Measurements from ENCODE around the gene ARHGAP30.

The ARHGAP30 gene

DNA sequence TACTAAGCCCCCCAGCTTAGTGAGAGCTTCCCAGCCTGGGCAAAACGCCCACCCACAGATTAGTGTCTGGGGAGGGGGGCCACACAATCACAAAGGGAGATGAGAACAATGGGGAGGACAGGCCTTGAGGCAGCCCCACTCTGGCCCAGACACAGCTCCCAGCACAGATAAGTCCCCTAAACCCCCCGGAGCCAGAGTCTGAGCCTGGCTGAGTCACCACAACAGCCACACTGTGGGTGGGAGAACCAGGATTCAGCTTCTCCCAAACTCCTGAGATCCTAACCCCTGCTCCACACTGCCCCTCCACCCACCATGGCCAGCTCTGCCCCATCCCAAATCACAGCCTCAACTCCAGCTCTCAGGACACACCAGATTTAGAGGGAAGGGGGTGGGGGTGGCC lies 15.5 kb upstream of the ARHGAP30 start:
- Histone ChIP-seq H2AFZ (ENCODE audit: low read length) (no peak overlapping the region), H4K20me1 (ENCODE audit: insufficient read depth, low read length) (no peaks in the 10 kb centered on the region)

DNA sequence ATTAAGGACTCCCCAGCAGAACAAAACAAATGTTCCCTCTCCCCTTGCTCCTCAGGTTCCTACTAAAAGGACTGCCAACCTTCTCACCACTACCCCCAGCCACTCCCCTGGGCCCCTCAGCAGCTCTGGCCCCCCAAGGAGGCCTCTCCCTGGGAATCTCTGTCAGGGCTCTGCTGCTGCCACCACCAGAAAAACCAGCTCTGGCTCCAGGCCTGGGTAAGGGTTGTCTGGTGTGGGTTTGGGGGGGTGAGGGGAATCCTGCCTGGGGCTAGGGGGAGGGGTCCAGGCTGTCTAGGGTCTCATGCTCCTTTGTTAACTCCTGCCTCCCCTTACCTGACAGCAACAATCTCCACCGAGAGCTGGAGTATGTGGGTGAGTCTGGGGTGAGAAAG lies 14.9 kb upstream of the ARHGAP30 start:
- Histone ChIP-seq H3K9ac (ENCODE audit: low read length) (no peak overlapping the region), H3F3A (ENCODE audit: insufficient read depth, low read length) (no peaks in the 10 kb centered on the region), H4K20me1 (ENCODE audit: insufficient read depth, low read length) (no peaks in the 10 kb centered on the region), H3K4me1 (ENCODE audit: insufficient read depth, low read length, severe bottlenecking) (no peaks in the 10 kb centered on the region), H3K9me2 (ENCODE audit: low read depth, low read length) (no peaks in the 10 kb centered on the region), H3K9me3 (ENCODE audit: low read length) (no peaks in the 10 kb centered on the region), H3K27ac (ENCODE audit: low read depth, low read length, poor library complexity, severe bottlenecking) (no peak overlapping the region), H3K27me3 (ENCODE audit: insufficient read depth, low read length) (no peaks in the 10 kb centered on the region; the same call in 1 of the 2 replicates), H3K4me3 (ENCODE audit: low read depth, low read length, poor library complexity, severe bottlenecking) (no peak overlapping the region), H3K79me2 (ENCODE audit: insufficient read depth, low read length) (no peaks in the 10 kb centered on the region), H3K36me3 (ENCODE audit: insufficient read depth, low read length) (no peaks in the 10 kb centered on the region), H2AFZ (ENCODE audit: low read length) (no peak overlapping the region), H3K4me2 (ENCODE audit: low read length) (no peak overlapping the region)
- TF ChIP-seq CTCF (IDR thresholded peaks at IDR 0.05; ENCODE audit: low read length), result no peak
- no peak for TF ChIP-seq EZH2 (IDR thresholded peaks at IDR 0.05; ENCODE audit: borderline replicate concordance, low read length)

More for the DNA sequence above, 15.5 kb upstream of the ARHGAP30 start:
- Histone ChIP-seq H3K4me3 (ENCODE audit: low read depth, low read length, poor library complexity, severe bottlenecking) (no peak overlapping the region), H3K9ac (ENCODE audit: low read length) (no peak overlapping the region), H3K9me2 (ENCODE audit: low read depth, low read length) (no peaks in the 10 kb centered on the region), H3K4me1 (ENCODE audit: insufficient read depth, low read length, severe bottlenecking) (no peaks in the 10 kb centered on the region), H3K27me3 (ENCODE audit: insufficient read depth, low read length) (no peaks in the 10 kb centered on the region; the same call in 1 of the 2 replicates), H3K79me2 (ENCODE audit: insufficient read depth, low read length) (no peaks in the 10 kb centered on the region), H3K27ac (ENCODE audit: low read depth, low read length, poor library complexity, severe bottlenecking) (no peak overlapping the region), H3F3A (ENCODE audit: insufficient read depth, low read length) (no peaks in the 10 kb centered on the region), H3K36me3 (ENCODE audit: insufficient read depth, low read length) (no peaks in the 10 kb centered on the region), H3K4me2 (ENCODE audit: low read length) (no peak overlapping the region), H3K9me3 (ENCODE audit: low read length) (no peaks in the 10 kb centered on the region)
- TF ChIP-seq EZH2 (IDR thresholded peaks at IDR 0.05; ENCODE audit: borderline replicate concordance, low read length) (no peak), CTCF (IDR thresholded peaks at IDR 0.05; ENCODE audit: low read length) (no peak)

- no peaks in the 10 kb centered on the region for H3K9me3 ChIP-seq (ENCODE audit: low read length)
- H3K27me3 ChIP-seq (ENCODE audit: insufficient read depth, low read length), result no peaks in the 10 kb centered on the region; the same call in 1 of the 2 replicates
- no peaks in the 10 kb centered on the region for H3K36me3 ChIP-seq (ENCODE audit: insufficient read depth, low read length)
- no peaks in the 10 kb centered on the region for H3K4me1 ChIP-seq (ENCODE audit: insufficient read depth, low read length, severe bottlenecking)
- H3K4me2 ChIP-seq (ENCODE audit: low read length), result no peak overlapping the region
- TF ChIP-seq EZH2 (IDR thresholded peaks at IDR 0.05; ENCODE audit: borderline replicate concordance, low read length) (no peak), CTCF (IDR thresholded peaks at IDR 0.05; ENCODE audit: low read length) (no peak)
- no peaks in the 10 kb centered on the region for H3K9me2 ChIP-seq (ENCODE audit: low read depth, low read length)
- H3K9ac ChIP-seq (ENCODE audit: low read length), result no peak overlapping the region
- no peaks in the 10 kb centered on the region for H3K79me2 ChIP-seq (ENCODE audit: insufficient read depth, low read length)
- no peak overlapping the region for H3K27ac ChIP-seq (ENCODE audit: low read depth, low read length, poor library complexity, severe bottlenecking)
- H3F3A ChIP-seq (ENCODE audit: insufficient read depth, low read length), result no peaks in the 10 kb centered on the region
- H2AFZ ChIP-seq (ENCODE audit: low read length), result no peak overlapping the region
- no peak overlapping the region for H3K4me3 ChIP-seq (ENCODE audit: low read depth, low read length, poor library complexity, severe bottlenecking)
- no peaks in the 10 kb centered on the region for H4K20me1 ChIP-seq (ENCODE audit: insufficient read depth, low read length)
Measured at GRCh38 chr1:161083748-161084596, 14.3 kb upstream of the ARHGAP30 start.

All from OCI-LY1 (cell line).